Ovary (tissue), 9 donors: ENCODE measurements around the gene TFF2. TPM values are rescaled to one million over a fixed set of nuclear protein-coding genes. Genes with fewer than 3 reads are reported as not detected.

Experiments used
- DNase-seq, 5 donors: peaks; one replicate each; pipeline ENCODE4 v3.0.0-alpha.2; 2019 to 2020
- H3K27ac ChIP-seq, 2 donors: fragments of 200-600 bp; one replicate each; pipeline versions ENCODE4 v1.5.1 to v1.8.0; 2019 to 2022
- H3K27me3 ChIP-seq: fragments of 200-600 bp; one replicate; pipeline ENCODE4 v1.8.0; 2022
- H3K36me3 ChIP-seq: fragments of 200-600 bp; sonication (generic); one replicate; pipeline ENCODE4 v1.5.1; 2019
- H3K4me1 ChIP-seq: one replicate; pipeline ENCODE4 v1.8.1; 2013; ENCODE audit warnings: mild to moderate bottlenecking, moderate library complexity; ENCODE audit not compliant: insufficient read depth
- H3K4me3 ChIP-seq: fragments of 200-600 bp; sonication (generic); one replicate; pipeline ENCODE4 v1.5.1; 2017
- H3K9me3 ChIP-seq, 2 donors: fragments of 200-600 bp in 1 of 2; sonication (generic) in 1 of 2; one replicate each; pipeline versions ENCODE4 v1.5.1 to v1.8.1; 2013 to 2019; ENCODE audit warnings: mild to moderate bottlenecking in 1 of 2, moderate library complexity in 1 of 2
- CTCF ChIP-seq, 3 donors: fragments of 450-650 bp in 2 of 3; fragments of 200-600 bp in 1 of 3; IDR thresholded peaks; one replicate each; pipeline versions ENCODE4 v1.5.1 to v1.8.0; 2016 to 2022; ENCODE audit warnings: antibody characterized with exemption in 3 of 3, mild to moderate bottlenecking in 1 of 3
- EP300 ChIP-seq: sonication (generic); formaldehyde crosslinking; IDR thresholded peaks from one replicate; pipeline ENCODE4 v1.6.1; 2017; ENCODE audit warnings: antibody characterized with exemption
- POLR2A ChIP-seq: fragments of 450-650 bp; IDR thresholded peaks from one replicate; pipeline ENCODE4 v1.6.1; 2017; ENCODE audit warnings: antibody characterized with exemption, mild to moderate bottlenecking, moderate library complexity
- WGBS, 3 donors: extraction: QIAGEN DNeasy Blood & Tissue Kit in 1 of 3; methylation state at CpG; one replicate each; pipeline versions ENCODE4 v1.1.5 to v1.1.7; 2013 to 2017; 5-methylcytosine and 5-hydroxymethylcytosine counted together
- intact Hi-C, 4 donors: fragments of 100-400 bp; cut with DNase I; formaldehyde crosslinking; loops; one replicate each; pipeline versions ENCODE4 v1.11.0 to v1.15.1; 2022 to 2023
- polyA plus RNA-seq, 2 donors: library from polyadenylated mRNA; stranded (reverse); fragments of 200-250 nt in 1 of 2; fragments of 350-450 nt in 1 of 2; fragmentation: Illumina TruSeq in 1 of 2; extraction: RNeasy Lipid Tissue Mini Kit (QIAGEN cat#74804) in 1 of 2; gene quantifications; one replicate each; pipeline ENCODE4 v1.2.3, GENCODE V29; 2013 to 2014
- total RNA-seq, 7 donors: library from RNA; depleted of rRNA in 2 of 7; stranded (reverse); fragments of >200 nt in 2 of 7; fragmentation: NEBNext Ultra II Directional in 3 of 7; extraction: Animal tissue kit (Norgen Biotek cat#: 25700) in 3 of 7; gene quantifications; one replicate each; pipeline versions ENCODE4 v1.1.0 to v1.2.4, GENCODE V29; 2016 to 2023
- donor health status: DM: no; HTN: no; CAD: no; lungs with moderate emphysema.
- donor health status: DM: no; HTN: no; CAD: no.
- donor health status: Bipolar disorder and iron deficiency.
- donor health status: DM: yes; HTN: yes; CAD: no.
- donor health status: DM: no; HTN: no; CAD: no.
- donor health status: DM: yes; HTN: yes; CAD: no.

Gene TFF2
- total and polyA plus RNA-seq, 9 donors = 0.31 to 3.7 TPM; not detected in 7

- intact Hi-C loops = no loop called here
- no peaks in the 10 kb centered on the region for H3K27me3 ChIP-seq
- H3K36me3 ChIP-seq = no peaks in the 10 kb centered on the region
- no peaks in the 10 kb centered on the region for H3K4me1 ChIP-seq
- no peak for TF ChIP-seq CTCF (IDR thresholded peaks at IDR 0.05)
- no peak for DNase-seq
- H3K9me3 ChIP-seq = no peaks in the 10 kb centered on the region
- no peak overlapping the region for H3K4me3 ChIP-seq
- WGBS, 3 donors = 75 to 82% (median 76%) methylated on average over 20 of the region's 20 CpGs
- no peak overlapping the region for H3K27ac ChIP-seq
Measured at GRCh38 chr21:42317826-42318746, 32.7 kb downstream of the TFF2 start.

DNA sequence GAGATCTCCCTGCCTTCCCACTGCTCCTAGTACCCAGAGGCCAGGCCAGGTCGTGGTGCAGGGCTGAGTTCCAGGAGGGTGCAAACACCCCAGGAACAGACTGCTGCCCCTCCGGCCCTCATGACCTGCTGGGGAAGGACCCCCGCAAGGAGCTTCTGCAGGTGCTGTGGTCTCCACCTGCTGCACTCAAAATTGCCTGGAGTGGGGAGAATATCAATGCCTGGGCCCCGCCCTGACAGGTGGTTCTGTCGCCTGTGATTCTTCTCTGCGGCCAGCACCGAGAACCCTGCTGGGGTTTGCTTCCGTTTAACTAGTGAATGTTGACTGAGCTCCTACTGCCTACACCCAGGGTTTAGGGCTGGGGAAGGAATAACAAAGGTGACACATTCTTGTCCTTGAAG is 33.5 kb downstream of the TFF2 start:
- no peak overlapping the region for H3K27ac ChIP-seq
- no peaks in the 10 kb centered on the region for H3K36me3 ChIP-seq
- 73 to 88% (median 81%) methylated on average over 8 of the region's 8 CpGs for WGBS, 3 donors
- TF ChIP-seq CTCF (IDR thresholded peaks at IDR 0.05) = no peak
- no peak for TF ChIP-seq EP300
- TF ChIP-seq POLR2A = no peak
- H3K9me3 ChIP-seq = no peaks in the 10 kb centered on the region
- H3K4me1 ChIP-seq = no peaks in the 10 kb centered on the region
- DNase-seq = no peak
- H3K4me3 ChIP-seq = no peak overlapping the region
- no peaks in the 10 kb centered on the region for H3K27me3 ChIP-seq
- intact Hi-C loops = no loop called here

DNA sequence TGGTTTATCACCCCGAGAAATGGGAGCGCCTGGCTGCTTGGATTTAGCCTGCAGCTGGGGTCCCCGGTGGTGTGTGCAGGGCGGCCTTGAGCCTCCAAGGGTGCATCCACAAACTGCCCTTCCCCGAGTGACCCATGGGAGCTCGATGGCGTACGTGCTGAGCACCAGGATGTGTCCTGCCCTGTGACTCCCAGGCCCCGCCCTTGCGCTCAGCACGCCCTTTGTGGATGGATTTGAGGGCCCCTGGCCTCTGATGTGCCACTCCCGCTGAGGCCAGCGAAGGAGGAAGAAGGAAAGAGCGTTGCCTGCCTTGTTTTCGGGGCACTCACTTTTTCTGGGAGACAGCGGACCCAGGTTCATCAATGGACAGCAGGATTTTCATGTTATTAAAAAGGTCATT is 33.9 kb downstream of the TFF2 start:
- no peak for DNase-seq
- no peaks in the 10 kb centered on the region for H3K36me3 ChIP-seq
- TF ChIP-seq POLR2A (no peak), EP300 (no peak), CTCF (IDR thresholded peaks at IDR 0.05) (no peak)
- 90 to 93% (median 92%) methylated on average over 16 of the region's 16 CpGs for WGBS, 3 donors
- no peaks in the 10 kb centered on the region for H3K9me3 ChIP-seq
- intact Hi-C loops = no loop called here
- H3K27me3 ChIP-seq = no peaks in the 10 kb centered on the region
- no peak overlapping the region for H3K4me3 ChIP-seq
- H3K27ac ChIP-seq = no peak overlapping the region
- H3K4me1 ChIP-seq = peaks cover 1% of the 10 kb centered on the region

GRCh38 chr21:42315296-42315891 is 35.4 kb downstream of the TFF2 start, which contains the start of gene TFF3:
TFF3 (minus strand) TSS chr21:42315409; CDS start chr21:42315374, 35 bp downstream.
- no peak for DNase-seq
- intact Hi-C loops = no loop called here

More at GRCh38 chr21:42315296-42315891, 35.4 kb downstream of the TFF2 start, which contains the start of gene TFF3:
- 32 to 46% (median 45%) methylated on average over 15 of the region's 15 CpGs for whole genome bisulfite sequencing, 3 donors
- Histone ChIP-seq H3K36me3 (no peaks in the 10 kb centered on the region), H3K4me3 (no peak within 1 kb of the TSS), H3K27me3 (no peaks in the 10 kb centered on the region), H3K4me1 (peaks cover 1% of the 10 kb centered on the region), H3K9me3 (no peaks in the 10 kb centered on the region), H3K27ac (no peak within 1 kb of the TSS)
- TF ChIP-seq POLR2A = no peak
- no peak for TF ChIP-seq EP300
- TF ChIP-seq CTCF (IDR thresholded peaks at IDR 0.05) = no peak
